Activated CD4-positive, CD25-positive, alpha-beta regulatory T cell (primary cell): ENCODE results near the gene LHFPL2.

Experiments
- DNase-seq, 4 experiments: peaks; one replicate each; lab custom pipeline; 2025; lab: John Stamatoyannopoulos, UW

The LHFPL2 gene

GRCh38 chr5:78595458-78595921, 53.1 kb downstream of the LHFPL2 start:
- DNase-seq = no peak

- no peak for DNase-seq
These were observed 53.7 kb downstream of the LHFPL2 start for GRCh38 chr5:78594610-78595457.

- no peak for DNase-seq
These were observed 54.6 kb downstream of the LHFPL2 start for GRCh38 chr5:78594021-78594420.

GRCh38 chr5:78593465-78593864, 55.1 kb downstream of the LHFPL2 start:
- no peak for DNase-seq

- DNase-seq = no peak
These were observed 55.7 kb downstream of the LHFPL2 start for GRCh38 chr5:78592735-78593386.

- no peak for DNase-seq
These were observed 56.4 kb downstream of the LHFPL2 start for GRCh38 chr5:78591972-78592700.

GRCh38 chr5:78591138-78591612, 57.4 kb downstream of the LHFPL2 start:
- no peak for DNase-seq

- no peak for DNase-seq
These were observed 58.6 kb downstream of the LHFPL2 start for GRCh38 chr5:78589923-78590322.

- DNase-seq = no peak
These were observed 60.1 kb downstream of the LHFPL2 start for GRCh38 chr5:78588507-78588906.

GRCh38 chr5:78587775-78588291, 60.7 kb downstream of the LHFPL2 start:
- DNase-seq = no peak

- DNase-seq = no peak
These were observed 61.3 kb downstream of the LHFPL2 start for GRCh38 chr5:78587081-78587774.

- no peak for DNase-seq
These were observed 62.3 kb downstream of the LHFPL2 start for GRCh38 chr5:78586251-78586650.

GRCh38 chr5:78578015-78578414, 70.6 kb downstream of the LHFPL2 start:
- DNase-seq = no peak

GRCh38 chr5:78577071-78577807, 71.3 kb downstream of the LHFPL2 start:
- DNase-seq = no peak

GRCh38 chr5:78576376-78576775, 72.2 kb downstream of the LHFPL2 start:
- no peak for DNase-seq

GRCh38 chr5:78574731-78575161, 73.8 kb downstream of the LHFPL2 start:
- DNase-seq = no peak

- DNase-seq = no peak
These were observed 74.4 kb downstream of the LHFPL2 start for GRCh38 chr5:78574131-78574673.

GRCh38 chr5:78573318-78573717, 75.3 kb downstream of the LHFPL2 start:
- no peak for DNase-seq

GRCh38 chr5:78570646-78571045, 77.9 kb downstream of the LHFPL2 start:
- DNase-seq = no peak

GRCh38 chr5:78569441-78569840, 79.1 kb downstream of the LHFPL2 start:
- DNase-seq = no peak

- no peak for DNase-seq
These were observed 79.9 kb downstream of the LHFPL2 start for GRCh38 chr5:78568676-78569075.
